Ishikawa (cell line): Measurements from ENCODE around the gene CATSPERZ.

Experiments used
- CREB1 ChIP-seq: IDR thresholded peaks from 2 replicates; pipeline ENCODE4 v1.6.1; 2012; ENCODE audit warnings: low read depth
- TCF12 ChIP-seq: IDR thresholded peaks from 2 replicates; pipeline ENCODE4 v1.6.1; 2012; ENCODE audit warnings: low read depth
- TEAD4 ChIP-seq: IDR thresholded peaks from 2 replicates; pipeline ENCODE4 v1.6.1; 2012
- YY1 ChIP-seq: IDR thresholded peaks from 2 replicates; pipeline ENCODE4 v1.6.1; 2012; ENCODE audit warnings: low read depth

- TF ChIP-seq CREB1 (no peak), TEAD4 (no peak), YY1 (no peak), TCF12 (no peak)
These were observed 24.7 kb downstream of the CATSPERZ start for GRCh38 chr11:64324692-64325469.
